ENCODE results near the gene SCYL2. TPM values are rescaled to one million over a fixed set of nuclear protein-coding genes. Genes with fewer than 3 reads are reported as not detected.
"Not testable (repeated sequence)": the region's sequence is repeated elsewhere in the genome, so short reads cannot be mapped to it uniquely, and the experiment has no call there.

The SCYL2 gene
- total RNA-seq, 1 donor from 2014 or later, result 38.7 TPM

DNA sequence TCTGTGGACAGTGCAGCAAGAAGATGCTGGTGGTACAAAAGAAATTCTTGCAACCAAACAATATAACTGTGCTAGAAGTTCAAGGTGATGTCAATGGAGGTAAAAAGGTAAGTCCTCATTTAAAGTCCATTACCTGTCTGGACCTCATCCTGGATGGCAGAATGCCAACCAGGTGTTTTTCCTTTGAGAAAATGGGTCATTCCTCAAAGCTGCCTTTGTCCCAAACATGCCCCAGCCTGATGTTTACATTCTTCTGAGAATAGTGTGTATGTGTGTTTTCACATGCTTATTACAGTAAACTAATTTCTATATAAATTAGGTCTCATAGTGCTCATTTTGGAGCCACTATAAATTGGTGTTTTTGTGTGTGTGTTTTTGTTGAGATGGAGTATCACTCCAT is 41.5 kb upstream of the SCYL2 start:
- intact Hi-C loops (cut with micrococcal nuclease), result no loop called here
- H3K4me3 Mint-ChIP-seq, result no peak overlapping the region
- POLR2A ChIA-PET, result no interaction called here
- no peak for TF ChIP-seq CTCF (IDR thresholded peaks at IDR 0.05)
- no peaks in the 10 kb centered on the region for H3K9me3 Mint-ChIP-seq
- CTCF ChIA-PET, result no interaction called here
- no peak overlapping the region for H3K27ac Mint-ChIP-seq
- no peaks in the 10 kb centered on the region for H3K4me1 Mint-ChIP-seq
- H3K27me3 Mint-ChIP-seq, result no peaks in the 10 kb centered on the region
- H3K36me3 Mint-ChIP-seq (ENCODE audit: low read depth), result peaks cover 37% of the 10 kb centered on the region
- DNase-seq (no peak), ATAC-seq (ENCODE audit: low read depth) (no peak)

DNA sequence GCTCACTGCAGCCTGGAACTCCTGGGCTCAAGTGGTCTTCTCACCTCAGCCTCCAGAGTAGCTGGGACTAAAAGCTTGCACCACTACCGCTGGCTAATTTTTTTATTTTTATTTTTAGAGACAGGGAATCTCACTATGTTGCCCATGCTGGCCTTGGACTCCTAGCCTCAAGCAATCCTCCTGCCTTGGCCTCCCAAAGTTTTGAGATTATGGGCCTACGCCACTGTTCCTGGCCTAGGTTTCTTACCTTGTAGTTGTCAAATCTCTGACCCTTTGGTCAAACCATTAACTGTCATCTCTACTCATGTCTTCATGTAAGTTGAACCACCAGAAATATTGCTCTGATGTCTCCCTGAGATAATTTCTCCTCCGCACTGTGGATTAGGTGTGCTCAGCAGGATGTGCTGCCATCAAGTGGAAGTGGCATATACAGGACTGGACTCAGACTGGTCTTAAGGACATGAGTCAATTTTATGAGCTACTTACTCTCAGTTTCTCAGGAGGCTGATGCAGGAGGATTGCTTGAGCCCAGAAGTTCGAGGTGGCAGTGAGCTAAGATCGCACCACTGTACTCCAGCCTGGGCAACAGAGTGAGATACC is 37.8 kb upstream of the SCYL2 start:
- DNase-seq, result no peak
- no peak overlapping the region for H3K4me3 Mint-ChIP-seq
- POLR2A ChIA-PET, result no interaction called here
- H3K4me1 Mint-ChIP-seq, result no peaks in the 10 kb centered on the region
- H3K9me3 Mint-ChIP-seq, result no peaks in the 10 kb centered on the region
- no peak overlapping the region for H3K27ac Mint-ChIP-seq
- CTCF ChIA-PET, result no interaction called here
- H3K27me3 Mint-ChIP-seq, result no peaks in the 10 kb centered on the region
- no peak for TF ChIP-seq CTCF (IDR thresholded peaks at IDR 0.05)
- peaks cover 12% of the 10 kb centered on the region for H3K36me3 Mint-ChIP-seq (ENCODE audit: low read depth)
- intact Hi-C loops (cut with micrococcal nuclease), result no loop called here
- no peak for ATAC-seq (ENCODE audit: low read depth)

- DNase-seq (no peak), ATAC-seq (ENCODE audit: low read depth) (no peak)
- TF ChIP-seq CTCF (IDR thresholded peaks at IDR 0.05), result no peak
- H3K36me3 Mint-ChIP-seq (ENCODE audit: low read depth), result peaks cover 6% of the 10 kb centered on the region
- no peaks in the 10 kb centered on the region for H3K4me1 Mint-ChIP-seq
- POLR2A ChIA-PET, result no interaction called here
- intact Hi-C loops (cut with micrococcal nuclease), result loop anchor here (5.0 kb wide), 1 partner anchor 177 kb away; no protein-coding TSS in a partner anchor
- no peaks in the 10 kb centered on the region for H3K27me3 Mint-ChIP-seq
- CTCF ChIA-PET, result no interaction called here
- no peak overlapping the region for H3K4me3 Mint-ChIP-seq
- H3K27ac Mint-ChIP-seq, result no peak overlapping the region
- no peaks in the 10 kb centered on the region for H3K9me3 Mint-ChIP-seq
Observed at GRCh38 chr12:100229876-100230275, 37.1 kb upstream of the SCYL2 start.

DNA sequence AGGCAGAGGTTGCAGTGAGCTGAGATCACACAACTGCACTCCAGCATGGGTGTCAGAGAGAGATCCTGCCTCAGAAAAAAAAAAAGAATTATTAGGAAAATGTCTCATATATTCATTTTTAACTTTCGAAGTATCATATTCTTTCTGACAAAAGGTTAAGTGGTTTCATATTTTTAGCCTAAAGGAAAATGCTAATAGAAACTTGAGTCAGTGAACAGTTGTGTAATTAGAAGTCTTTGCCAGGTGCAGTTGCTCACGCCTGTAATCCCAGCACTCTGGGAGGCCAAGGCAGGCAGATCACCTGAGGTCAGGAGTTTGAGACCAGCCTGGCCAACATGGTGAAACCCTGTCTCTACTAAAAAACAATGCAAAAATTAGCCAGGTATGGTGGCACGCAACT is 35.1 kb upstream of the SCYL2 start:
- POLR2A ChIA-PET; H3K36me3 Mint-ChIP-seq (ENCODE audit: low read depth); ATAC-seq (ENCODE audit: low read depth); H3K9me3 Mint-ChIP-seq; H3K4me3 Mint-ChIP-seq; H3K27ac Mint-ChIP-seq; DNase-seq; H3K27me3 Mint-ChIP-seq; CTCF ChIA-PET; H3K4me1 Mint-ChIP-seq: not testable (repeated sequence)
- intact Hi-C loops (cut with micrococcal nuclease), result loop anchor here (5.0 kb wide), 1 partner anchor 175 kb away; no protein-coding TSS in a partner anchor

- Mint-ChIP-seq H3K9me3 (no peaks in the 10 kb centered on the region), H3K27ac (no peak overlapping the region), H3K4me1 (no peaks in the 10 kb centered on the region), H3K4me3 (no peak overlapping the region), H3K36me3 (ENCODE audit: low read depth) (no peaks in the 10 kb centered on the region), H3K27me3 (no peaks in the 10 kb centered on the region)
- DNase-seq (no peak), ATAC-seq (ENCODE audit: low read depth) (no peak)
- intact Hi-C loops (cut with micrococcal nuclease), result loop anchor here (1.0 to 5.0 kb wide), 4 partner anchors 173 to 1089 kb away; no protein-coding TSS in a partner anchor
- TF ChIP-seq CTCF (IDR thresholded peaks at IDR 0.05), result no peak
- CTCF ChIA-PET, result interaction anchor here (1.2 to 2.8 kb wide), 2 partner anchors 321 to 438 kb away, joined by 6 to 16 read pairs; no protein-coding TSS in a partner anchor
- POLR2A ChIA-PET, result no interaction called here
Observed at GRCh38 chr12:100234166-100234565, 32.8 kb upstream of the SCYL2 start.

Measured in activated B cell treated with CpG ODN at 0.5 μM for 24 hours (primary cell).